Measurements from ENCODE around the gene OR2A5.

OR2A5 gene

GRCh38 chr7:144018065-144018464, 30.7 kb upstream of the OR2A5 start:
- no peaks in the 10 kb centered on the region for H3K27me3 ChIP-seq (ENCODE audit: insufficient read depth, poor library complexity, severe bottlenecking)
- DNase-seq (ENCODE audit: low read depth in 1 of 2, low spot score in 1 of 2), result no peak
- TF ChIP-seq SPI1 (IDR thresholded peaks at IDR 0.05; ENCODE audit: borderline replicate concordance, low read depth), result no peak
- no peak for TF ChIP-seq GABPA (IDR thresholded peaks at IDR 0.05; ENCODE audit: low read depth)
- no peak for TF ChIP-seq CTCF (IDR thresholded peaks at IDR 0.05; ENCODE audit: insufficient read depth, low read length)
- TF ChIP-seq REST (IDR thresholded peaks at IDR 0.05; ENCODE audit: insufficient replicate concordance, low read depth), result no peak
- TF ChIP-seq POLR2AphosphoS5 (IDR thresholded peaks at IDR 0.05; ENCODE audit: low read depth), result no peak
- no peak overlapping the region for H3K27ac ChIP-seq (replicated peaks)
- H3K4me3 ChIP-seq (replicated peaks; ENCODE audit: insufficient read depth, low read length), result no peak overlapping the region

- TF ChIP-seq CTCF (IDR thresholded peaks at IDR 0.05; ENCODE audit: insufficient read depth, low read length), result no peak
- TF ChIP-seq GABPA (IDR thresholded peaks at IDR 0.05; ENCODE audit: low read depth), result no peak
- no peak for TF ChIP-seq SPI1 (IDR thresholded peaks at IDR 0.05; ENCODE audit: borderline replicate concordance, low read depth)
- TF ChIP-seq REST (IDR thresholded peaks at IDR 0.05; ENCODE audit: insufficient replicate concordance, low read depth), result no peak
- no peak for TF ChIP-seq POLR2AphosphoS5 (IDR thresholded peaks at IDR 0.05; ENCODE audit: low read depth)
- H3K27me3 ChIP-seq (ENCODE audit: insufficient read depth, poor library complexity, severe bottlenecking), result no peaks in the 10 kb centered on the region
- H3K4me3 ChIP-seq (replicated peaks; ENCODE audit: insufficient read depth, low read length), result no peak overlapping the region
- H3K27ac ChIP-seq (replicated peaks), result no peak overlapping the region
- no peak for DNase-seq (ENCODE audit: low read depth in 1 of 2, low spot score in 1 of 2)
These were observed 29.3 kb upstream of the OR2A5 start for GRCh38 chr7:144019457-144019856.

DNA sequence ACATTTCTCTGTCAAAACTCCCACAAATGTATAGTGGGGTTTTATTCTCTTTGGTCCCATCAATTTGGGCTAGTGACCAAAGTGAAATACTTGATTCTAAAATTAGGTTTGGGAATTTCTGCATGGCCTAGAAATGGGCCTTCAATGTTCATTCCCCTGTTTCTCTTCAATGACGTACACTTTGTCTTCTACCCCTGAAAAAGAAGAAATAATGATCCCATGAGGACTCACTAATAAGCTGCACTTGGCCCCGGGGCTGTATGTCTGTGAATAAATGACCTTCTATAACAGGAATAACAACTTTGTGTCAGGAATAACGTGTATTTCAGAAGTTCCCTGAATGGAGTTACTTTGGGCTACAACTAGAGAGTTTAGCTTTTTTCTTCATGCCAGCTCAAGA, 28.4 kb upstream of the OR2A5 start:
- no peak overlapping the region for H3K4me3 ChIP-seq (replicated peaks; ENCODE audit: insufficient read depth, low read length)
- no peak for DNase-seq (ENCODE audit: low read depth in 1 of 2, low spot score in 1 of 2)
- TF ChIP-seq CTCF (IDR thresholded peaks at IDR 0.05; ENCODE audit: insufficient read depth, low read length) (no peak), REST (IDR thresholded peaks at IDR 0.05; ENCODE audit: insufficient replicate concordance, low read depth) (no peak), SPI1 (IDR thresholded peaks at IDR 0.05; ENCODE audit: borderline replicate concordance, low read depth) (no peak), POLR2AphosphoS5 (IDR thresholded peaks at IDR 0.05; ENCODE audit: low read depth) (no peak), GABPA (IDR thresholded peaks at IDR 0.05; ENCODE audit: low read depth) (no peak)
- no peaks in the 10 kb centered on the region for H3K27me3 ChIP-seq (ENCODE audit: insufficient read depth, poor library complexity, severe bottlenecking)
- H3K27ac ChIP-seq (replicated peaks), result no peak overlapping the region

Data from HL-60 (cell line).